22Rv1 (cell line): ENCODE results near the gene DCAF17.

Experiments
- H3K27ac ChIP-seq: fragments of 450-650 bp; 2 replicates; pipeline ENCODE4 v1.5.1; 2017
- ZFX ChIP-seq: fragments of 450-650 bp; IDR thresholded peaks from 2 replicates; pipeline ENCODE4 v1.6.1; 2017; ENCODE audit warnings: antibody characterized with exemption, borderline replicate concordance
- TF ChIP-seq, protein P1 (sequence below): fragments of 450-650 bp; IDR thresholded peaks from 2 replicates; pipeline ENCODE4 v1.5.1; 2017; ENCODE audit warnings: mild to moderate bottlenecking

Gene DCAF17

DNA sequence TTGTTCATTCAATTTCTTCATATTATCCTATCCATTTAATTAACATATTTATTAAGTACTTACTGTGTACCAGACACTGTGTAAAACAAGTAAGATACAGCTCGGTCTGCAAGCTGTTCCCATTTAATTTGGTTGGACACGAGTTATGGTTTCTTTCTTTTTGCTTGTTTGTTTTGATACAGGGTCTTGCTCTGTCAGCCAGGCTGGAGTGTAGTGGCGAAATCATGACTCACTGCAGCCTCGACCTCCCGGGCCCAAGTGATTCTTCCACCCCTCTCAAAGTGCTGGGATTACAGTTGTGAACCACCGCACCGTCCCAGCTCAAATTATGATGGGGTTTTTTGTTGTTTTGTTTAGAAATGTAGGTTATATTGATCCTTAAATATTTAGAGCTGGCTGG lies 97.3 kb downstream of the DCAF17 start:
- H3K27ac ChIP-seq: no peak overlapping the region
- TF ChIP-seq ZFX: no peak
- TF ChIP-seq, protein P1, sequence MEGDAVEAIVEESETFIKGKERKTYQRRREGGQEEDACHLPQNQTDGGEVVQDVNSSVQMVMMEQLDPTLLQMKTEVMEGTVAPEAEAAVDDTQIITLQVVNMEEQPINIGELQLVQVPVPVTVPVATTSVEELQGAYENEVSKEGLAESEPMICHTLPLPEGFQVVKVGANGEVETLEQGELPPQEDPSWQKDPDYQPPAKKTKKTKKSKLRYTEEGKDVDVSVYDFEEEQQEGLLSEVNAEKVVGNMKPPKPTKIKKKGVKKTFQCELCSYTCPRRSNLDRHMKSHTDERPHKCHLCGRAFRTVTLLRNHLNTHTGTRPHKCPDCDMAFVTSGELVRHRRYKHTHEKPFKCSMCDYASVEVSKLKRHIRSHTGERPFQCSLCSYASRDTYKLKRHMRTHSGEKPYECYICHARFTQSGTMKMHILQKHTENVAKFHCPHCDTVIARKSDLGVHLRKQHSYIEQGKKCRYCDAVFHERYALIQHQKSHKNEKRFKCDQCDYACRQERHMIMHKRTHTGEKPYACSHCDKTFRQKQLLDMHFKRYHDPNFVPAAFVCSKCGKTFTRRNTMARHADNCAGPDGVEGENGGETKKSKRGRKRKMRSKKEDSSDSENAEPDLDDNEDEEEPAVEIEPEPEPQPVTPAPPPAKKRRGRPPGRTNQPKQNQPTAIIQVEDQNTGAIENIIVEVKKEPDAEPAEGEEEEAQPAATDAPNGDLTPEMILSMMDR: no peak

DNA sequence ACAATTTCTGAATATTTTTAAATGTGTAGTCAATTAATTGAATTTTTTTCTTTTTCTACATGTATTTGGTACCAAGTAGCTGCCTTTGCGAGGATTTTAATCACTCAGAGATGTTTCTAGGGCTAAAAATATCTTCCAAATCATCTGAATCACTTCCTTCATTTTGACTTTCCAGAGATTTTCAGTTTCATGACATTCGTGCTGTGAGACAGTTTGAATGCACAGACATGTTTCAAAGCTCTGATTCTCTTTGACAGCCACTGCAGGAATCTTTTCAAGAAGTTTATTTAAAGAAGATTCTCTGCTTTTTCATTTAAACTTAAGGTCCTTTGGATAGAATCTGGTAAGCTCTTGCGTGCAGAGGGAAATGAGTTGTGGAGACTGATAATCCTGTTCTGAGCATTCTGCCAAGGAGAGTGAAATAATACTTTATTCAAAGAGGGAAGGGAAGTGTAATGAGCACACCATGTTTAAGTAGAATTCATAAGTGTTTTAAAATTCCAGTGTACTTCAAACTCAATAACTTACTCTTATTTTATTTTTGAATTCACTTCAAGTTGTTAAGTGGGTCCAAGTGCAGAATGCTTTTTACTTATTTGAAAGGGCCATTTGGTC lies 97.9 kb downstream of the DCAF17 start:
- no peak overlapping the region for H3K27ac ChIP-seq
- TF ChIP-seq ZFX: no peak
- TF ChIP-seq, protein P1: no peak

DNA sequence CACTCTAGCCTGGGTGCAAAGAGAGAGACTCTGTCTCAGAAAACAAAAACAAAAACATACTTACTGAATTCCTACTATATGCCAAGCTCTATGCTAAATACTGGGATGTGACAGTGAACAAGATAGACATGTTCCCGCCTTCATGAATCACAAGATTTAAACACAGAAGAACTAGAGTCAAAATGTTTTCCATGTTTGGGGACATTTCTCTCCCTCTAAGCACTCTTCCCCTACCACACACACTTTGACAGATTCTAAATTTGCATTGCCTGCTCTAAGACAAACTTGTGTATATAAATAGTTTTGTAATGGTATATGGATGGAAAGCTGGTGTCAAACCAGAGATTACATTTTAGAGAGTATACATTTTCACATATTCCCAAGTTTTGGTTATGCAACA lies 99.3 kb downstream of the DCAF17 start:
- no peak for TF ChIP-seq ZFX
- TF ChIP-seq, protein P1: no peak
- no peak overlapping the region for H3K27ac ChIP-seq
